NCI-H2196 treated with DMSO at 0.1 percent for 48 hours (cell line): Measurements from ENCODE around the gene FAM47E.
"Not testable (repeated sequence)": the region's sequence is repeated elsewhere in the genome, so short reads cannot be mapped to it uniquely, and the experiment has no call there.

ENCODE experiments used
- DNase-seq: peaks from one replicate; lab custom pipeline; 2025; ENCODE audit not compliant: unreplicated experiment; lab: John Stamatoyannopoulos, UW

Gene FAM47E

DNA sequence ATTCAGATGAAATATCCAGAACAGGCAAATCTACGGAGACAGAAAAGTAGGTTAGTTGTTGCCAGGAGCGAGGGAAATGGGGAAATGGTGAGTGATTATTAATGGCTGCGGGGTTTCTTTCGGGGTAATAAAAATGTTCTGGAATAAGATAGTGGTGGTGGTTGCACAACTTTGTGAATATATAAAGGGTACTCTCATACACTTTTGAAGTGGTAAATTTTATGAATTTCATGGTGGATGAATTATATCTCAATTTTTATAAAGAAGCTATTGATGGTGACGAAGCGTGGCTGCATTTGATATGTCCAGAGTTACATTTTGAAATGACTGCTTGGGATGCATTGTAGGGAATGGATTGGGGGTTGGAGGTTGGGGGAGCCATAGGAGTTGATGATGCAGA, 16.3 kb downstream of the FAM47E start:
- no peak for DNase-seq

DNA sequence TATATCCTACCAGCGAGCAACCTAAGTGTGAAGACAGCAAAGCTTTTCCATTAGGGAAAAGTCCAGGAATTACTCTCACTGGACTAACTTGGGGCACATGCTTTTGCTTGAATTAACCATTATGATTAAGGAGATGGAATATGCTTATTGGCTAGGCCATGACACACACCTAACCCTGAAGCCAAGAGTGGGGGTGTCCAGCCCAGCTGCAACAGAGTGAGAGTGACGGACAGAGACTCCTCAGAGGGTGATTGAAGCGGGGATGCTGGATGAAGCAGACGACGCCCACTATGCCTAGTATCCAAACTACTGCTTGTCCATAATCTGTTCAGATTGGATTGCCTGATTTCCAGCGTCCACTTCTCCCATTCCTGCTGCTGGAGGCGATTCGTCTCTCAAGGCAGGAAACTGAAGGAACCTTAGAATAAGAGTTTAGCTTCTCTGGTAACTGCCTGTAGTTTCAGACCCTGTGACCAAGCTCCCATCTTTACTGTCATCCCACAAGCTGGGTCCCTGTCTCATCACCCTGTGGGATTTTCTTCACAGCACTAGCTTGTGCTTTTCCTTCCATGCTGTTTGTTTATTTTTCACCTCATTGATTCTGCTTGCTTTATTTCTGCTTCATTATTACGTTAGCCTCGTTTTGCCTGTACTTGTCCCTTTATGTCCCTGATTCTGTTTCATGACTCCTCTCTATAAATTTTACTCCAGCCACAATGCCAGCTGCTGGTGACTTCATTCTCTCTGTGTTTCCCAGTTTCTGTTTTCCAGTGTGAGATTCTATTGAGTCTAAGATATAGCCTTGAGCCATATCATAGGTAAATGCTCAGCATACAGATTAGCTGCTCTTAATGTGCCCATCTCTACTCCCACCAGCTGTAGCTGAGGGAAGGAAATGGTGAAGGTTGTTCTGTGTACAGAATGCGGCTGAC, 19.0 kb downstream of the FAM47E start:
- no peak for DNase-seq

DNA sequence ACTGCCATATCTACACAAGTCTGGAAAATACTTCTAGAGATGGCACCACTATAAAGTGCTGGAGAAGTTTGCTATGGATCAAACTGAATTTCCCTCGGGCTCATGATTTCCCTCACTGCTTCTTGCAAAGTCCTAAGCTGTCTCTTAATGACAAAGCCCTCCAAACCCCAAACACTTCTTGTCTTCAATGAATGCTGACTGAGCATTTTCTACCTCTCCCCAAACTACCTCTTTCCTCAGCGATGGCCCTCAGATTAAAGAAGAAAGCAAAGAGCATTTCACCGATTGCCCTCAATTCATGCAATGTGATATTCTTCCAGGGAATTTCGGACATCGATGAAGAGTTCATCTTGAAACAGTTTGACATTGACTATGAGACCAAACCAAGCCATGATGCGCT, 19.7 kb downstream of the FAM47E start:
- DNase-seq, result no peak

DNA sequence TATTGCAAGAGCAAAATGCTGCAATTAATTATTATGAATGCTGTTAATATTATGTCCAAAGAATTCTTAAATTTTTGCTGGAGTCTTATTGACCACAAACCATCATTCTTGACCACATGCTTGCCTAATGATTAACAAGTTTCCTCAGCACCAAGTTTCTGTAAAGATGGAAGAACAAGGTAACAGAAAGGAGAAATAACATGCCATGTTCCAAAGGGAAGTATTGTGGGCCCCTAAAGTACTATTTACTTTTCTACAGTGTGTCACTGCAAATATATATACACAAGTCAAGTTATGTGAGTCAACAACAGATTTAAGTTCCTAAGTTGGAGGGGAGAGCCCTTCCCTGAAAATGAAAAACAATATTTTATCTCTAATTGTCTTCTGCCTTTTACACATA, 20.6 kb downstream of the FAM47E start:
- no peak for DNase-seq

DNA sequence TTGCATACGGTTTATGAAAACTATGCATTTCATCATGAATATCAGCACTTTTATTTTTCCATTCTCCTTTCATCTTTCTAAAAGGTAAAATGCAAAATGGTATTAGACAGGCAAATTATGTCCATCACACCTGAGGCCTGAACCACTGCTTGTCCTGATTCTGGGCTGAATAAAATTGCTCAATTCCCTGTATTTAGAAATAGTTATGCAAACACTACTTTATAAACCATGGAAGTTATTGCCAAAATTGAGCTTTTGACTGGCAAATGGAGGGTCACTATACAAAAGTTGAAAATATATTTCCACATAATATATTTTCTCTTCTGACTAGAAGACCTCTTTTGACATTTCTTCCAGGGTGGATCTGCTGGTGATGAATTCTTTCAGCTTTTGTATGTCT, 21.1 kb downstream of the FAM47E start:
- no peak for DNase-seq

DNA sequence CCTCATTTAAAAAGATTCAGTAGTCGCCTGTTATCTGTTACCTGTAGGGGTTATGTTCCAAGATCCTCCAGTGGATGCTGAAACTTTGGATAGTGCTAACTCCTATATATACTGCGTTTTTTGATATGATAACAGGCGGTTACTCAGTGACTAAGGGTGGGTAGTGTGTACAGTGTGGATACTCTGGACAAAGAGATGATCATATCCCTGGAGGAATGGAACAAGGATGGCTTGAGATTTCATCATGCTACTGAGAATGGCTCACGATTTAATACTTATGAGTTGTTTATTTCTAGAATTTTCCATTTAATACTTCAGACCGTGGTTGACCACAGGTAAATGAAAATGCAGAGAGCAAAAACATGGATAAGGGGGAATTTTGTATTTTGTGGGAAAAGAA, 21.5 kb downstream of the FAM47E start:
- DNase-seq, result no peak

DNA sequence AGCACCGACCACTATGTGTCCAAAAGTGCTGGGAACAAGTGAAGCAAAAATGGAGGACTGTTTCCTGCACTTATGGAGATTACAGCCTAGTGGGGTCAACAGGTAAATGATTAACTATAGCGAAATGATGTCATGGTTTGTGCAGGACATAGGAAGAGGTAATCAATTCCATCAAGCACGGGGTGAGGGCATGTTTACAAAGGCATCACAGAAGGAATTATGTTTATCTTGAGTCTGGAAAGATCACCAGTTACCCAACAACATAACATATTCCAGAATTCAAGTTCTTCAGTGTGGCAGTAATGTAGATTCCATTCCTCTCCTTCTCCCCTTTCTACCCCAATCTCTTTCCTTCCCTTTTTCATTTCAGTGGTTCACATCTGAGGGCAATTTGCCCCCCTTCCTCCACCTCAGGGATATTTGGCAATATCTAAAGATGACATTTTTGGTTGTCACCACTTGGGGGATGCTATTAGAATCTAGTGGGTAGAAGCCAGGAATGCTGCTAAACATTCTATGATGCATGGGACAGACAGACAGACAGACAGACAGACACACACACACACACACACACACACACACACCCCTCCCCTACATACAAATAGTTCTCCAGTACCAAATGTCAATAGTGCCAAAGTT, 24.1 kb downstream of the FAM47E start:
- DNase-seq, result no peak

DNA sequence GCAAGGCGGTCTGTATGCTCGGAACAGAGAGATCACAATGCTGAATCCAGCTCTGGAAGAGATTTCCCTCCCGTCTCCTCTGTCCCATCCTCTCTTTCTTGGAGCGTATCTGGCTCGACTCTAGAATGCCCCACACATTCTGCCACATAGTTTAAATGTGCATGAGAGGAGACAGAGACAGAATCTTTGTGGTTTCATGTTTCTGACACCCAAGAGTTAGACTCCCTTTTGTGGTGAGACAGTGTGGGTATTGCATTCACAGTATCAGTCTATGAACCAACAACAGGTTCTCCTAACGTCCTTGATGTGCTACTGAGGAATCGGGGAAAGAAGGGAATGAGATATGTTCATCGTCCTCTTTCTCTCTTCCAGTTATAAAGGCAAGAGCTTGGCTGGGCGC, 25.3 kb downstream of the FAM47E start:
- DNase-seq, result no peak

DNA sequence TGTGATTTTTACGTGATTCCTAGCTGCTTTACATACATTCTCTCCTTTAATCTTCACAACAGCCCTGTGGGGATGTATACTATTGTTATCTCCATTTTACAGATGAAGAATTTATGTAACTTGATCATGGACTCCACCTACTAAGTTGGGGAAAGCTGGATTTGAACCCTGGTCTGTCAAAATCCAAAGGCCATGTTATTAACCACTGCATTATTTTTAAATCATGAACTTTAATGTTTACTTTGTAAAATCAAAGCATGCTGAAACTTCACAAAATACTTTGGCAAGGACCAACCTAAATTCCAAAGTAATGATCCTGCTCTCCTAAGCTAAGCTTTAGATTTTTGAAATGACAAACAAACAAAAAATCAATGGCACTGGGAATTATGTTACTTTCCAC, 26.1 kb downstream of the FAM47E start:
- DNase-seq, result no peak

DNA sequence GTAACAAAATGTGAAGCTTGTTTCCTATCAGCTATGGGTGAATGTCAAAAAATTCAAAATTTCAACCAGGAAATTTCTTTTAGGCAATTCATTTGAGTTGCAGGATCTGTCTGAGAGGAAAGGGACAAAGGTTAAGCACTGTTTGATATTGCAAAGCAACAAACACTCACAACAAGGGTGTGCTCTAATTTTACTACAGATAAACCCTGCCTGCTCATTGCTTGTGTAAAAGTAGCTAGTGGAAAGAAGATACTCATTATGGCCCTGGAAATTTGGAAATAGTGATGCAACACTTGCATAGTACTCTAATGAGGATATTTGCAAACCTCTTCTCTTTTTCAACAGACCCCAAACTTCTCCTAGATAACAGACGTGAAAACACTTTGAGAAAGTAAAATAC, 27.1 kb downstream of the FAM47E start:
- no peak for DNase-seq

DNA sequence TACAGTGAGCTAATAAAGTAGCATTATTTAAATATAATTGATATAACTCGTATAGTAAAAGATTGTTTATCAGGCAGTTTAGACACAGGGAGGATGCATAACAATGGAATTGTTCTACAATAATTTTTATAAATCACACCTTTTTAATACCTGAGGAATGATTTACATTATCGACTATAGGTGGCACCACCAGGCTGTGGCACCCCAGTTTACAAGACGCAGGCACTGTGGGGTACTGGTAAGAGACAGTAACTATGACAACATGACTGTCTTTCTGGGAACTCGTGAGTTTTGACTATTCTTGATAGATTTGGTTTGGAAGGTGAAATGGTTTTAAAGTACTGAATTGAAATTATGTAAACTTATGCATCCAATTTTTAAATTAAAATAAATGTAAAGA, 27.9 kb downstream of the FAM47E start:
- DNase-seq, result no peak

DNA sequence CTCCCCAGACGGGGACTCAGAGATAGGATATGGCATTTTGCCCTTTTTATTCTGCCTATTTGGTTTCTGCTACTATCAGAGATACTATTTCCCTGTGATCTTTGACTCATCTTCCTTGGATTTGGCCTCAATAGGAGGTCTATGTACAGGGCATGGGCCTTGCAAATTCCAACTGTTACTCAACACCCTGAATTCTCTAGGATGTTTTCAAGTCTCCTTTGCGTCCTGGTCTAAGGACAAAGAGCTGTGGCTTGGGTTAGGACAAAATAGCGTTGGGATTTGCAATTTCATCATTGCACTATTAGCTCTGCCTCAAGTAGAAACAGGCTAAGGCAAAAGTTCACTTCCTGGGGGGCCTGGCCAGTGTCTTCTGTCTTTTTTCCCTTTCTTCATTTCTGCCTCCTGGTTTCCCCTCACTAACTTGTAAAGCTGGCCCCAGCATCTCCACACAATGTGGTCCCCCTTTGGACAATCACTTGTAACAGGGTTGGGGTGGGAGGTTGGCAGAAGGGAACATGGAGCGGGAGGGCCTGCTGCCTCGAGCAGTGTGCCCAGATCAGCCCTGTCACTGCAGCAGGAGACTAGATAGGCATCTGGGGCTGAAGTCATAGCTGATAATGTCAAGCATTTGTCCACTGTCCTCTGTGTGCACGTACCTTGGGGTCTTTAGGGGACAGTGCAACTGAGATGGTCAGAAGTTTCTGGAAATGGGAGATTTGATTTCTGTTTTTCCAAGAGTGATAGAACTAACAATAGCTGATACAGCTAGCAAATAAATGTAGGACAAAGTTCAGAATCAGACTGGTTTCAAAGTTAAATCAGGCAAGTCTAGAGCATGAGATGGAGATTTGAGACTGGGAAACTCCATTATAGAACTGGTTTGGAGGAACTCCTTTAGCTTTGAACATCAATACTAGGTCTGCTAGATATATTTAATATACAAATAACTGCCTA, 29.2 kb downstream of the FAM47E start:
- DNase-seq, result no peak

DNA sequence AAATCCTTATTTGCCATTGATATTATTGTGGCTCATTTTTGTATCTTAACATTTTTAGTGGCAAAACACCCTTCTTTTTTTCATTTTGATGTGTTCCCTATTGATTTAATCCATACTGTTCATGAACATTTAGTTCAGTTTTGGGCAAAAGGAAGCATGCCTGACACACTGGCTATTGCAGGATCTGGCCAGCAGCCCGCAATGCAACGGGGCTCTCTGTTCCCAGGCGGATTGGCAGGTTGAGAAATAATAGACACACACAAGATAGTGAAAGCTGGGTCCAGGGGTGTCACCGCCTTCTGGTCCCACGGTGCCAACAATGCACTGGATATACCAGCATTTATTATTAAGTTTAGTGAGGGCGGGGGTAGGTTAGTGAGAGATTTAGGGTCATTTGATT, 30.1 kb downstream of the FAM47E start:
- DNase-seq, result not testable (repeated sequence)

DNA sequence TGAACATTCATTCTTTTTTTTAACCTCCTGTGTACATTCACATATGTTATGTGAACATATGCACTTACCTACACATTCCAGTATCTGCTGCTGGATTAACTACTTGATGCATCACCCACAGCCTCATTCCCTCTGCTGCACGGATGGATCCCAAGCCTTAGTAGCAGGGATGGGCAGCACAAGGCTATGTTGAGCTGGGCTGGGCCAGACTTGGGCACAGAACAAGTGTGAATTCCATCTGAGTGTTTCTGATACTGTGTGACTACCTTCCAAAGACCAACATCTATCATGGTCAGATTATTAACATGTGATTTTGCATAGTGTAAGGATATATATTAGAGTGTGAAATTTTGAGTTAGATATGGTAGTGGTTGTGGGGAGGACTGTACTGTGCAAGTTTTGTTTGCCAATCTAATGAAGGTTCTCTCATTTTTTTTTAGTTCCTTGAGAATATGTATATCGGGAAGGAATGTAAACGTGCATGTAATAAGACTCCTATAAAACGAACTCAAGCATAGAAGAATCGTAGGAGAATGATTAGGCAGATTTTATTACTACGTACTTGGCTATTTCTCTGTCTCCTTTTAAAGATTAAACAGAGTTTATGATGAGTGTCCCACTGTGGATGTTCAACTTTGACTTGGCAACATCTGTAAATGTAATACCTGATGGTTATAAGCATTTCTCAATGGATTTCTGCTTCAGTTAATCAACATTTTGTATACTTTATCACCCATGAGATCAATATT, 31.6 kb downstream of the FAM47E start:
- DNase-seq, result no peak

DNA sequence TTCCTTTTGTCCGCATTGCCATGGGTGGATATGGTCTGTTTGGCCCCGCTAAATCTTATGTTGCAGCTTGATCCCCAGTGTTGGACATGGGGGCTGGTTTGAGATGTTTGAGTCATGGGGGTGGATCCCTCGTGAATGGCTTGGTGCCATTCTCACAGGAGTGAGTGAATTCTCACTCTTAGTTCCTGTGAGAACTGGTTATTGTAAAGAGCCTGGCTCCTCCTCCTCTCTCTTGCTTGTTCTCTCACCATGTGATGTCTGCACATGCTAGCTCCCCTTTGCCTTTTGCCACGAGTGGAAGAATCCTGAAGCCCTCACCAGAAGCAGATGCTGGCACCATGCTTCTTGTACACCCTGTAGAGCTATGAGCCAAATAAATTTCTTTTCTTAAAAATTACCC, 32.4 kb downstream of the FAM47E start:
- no peak for DNase-seq

DNA sequence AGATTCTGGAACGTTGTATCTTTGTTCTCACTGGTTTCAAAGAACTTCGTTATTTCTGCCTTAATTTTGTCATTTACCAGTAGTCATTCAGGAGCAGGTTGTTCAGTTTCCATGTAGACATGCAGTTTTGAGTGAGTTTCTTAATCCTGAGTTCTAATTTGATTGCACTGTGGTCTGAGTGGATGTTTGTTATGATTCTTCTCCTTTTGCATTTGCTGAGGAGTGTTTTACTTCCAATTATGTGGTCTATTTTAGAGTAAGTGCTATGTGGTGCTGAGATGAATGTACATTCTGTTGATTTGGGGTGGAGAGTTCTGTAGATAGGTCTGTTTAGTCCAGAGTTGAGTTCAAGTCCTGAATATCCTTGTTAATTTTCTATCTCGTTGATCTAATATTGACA, 36.3 kb downstream of the FAM47E start:
- not testable (repeated sequence) for DNase-seq

DNA sequence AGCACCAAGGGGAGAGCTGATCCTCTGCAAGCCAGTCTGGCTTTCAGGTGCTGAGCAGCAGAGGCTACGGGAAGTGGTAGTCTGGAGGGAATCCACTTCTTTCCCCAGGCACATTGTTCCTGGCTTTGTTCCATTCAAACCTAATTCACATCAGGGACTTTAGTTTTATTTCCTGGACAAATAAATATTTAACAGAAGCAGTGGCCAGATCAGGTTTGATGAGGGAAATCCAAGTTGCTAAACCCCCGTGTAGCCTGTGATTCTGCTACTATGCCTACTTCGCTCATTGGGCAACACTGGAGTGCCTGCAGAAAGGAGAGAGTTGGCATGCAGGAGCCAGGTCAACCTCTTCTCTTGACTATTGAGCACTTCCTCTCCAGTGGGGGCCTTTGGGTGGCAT, 41.2 kb downstream of the FAM47E start:
- no peak for DNase-seq

DNA sequence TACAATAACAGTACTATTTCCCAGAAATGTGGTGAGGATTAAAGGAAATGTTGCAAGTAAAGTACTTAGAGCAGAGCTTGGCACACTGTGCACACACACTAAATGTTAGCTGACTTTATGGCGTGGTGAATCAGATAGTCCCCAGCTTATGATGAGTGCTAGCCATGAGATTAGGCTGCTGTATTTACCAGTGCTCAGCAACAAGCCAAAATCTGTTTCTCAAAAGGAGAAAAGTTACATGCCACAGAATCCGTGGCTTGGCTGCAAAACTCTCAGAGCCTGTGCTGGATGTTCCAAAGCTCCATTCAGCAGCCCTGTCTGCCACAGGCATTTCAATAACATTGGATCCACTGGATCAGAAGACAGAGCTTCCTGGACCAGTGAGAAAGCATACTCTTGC, 42.3 kb downstream of the FAM47E start:
- DNase-seq, result no peak

DNA sequence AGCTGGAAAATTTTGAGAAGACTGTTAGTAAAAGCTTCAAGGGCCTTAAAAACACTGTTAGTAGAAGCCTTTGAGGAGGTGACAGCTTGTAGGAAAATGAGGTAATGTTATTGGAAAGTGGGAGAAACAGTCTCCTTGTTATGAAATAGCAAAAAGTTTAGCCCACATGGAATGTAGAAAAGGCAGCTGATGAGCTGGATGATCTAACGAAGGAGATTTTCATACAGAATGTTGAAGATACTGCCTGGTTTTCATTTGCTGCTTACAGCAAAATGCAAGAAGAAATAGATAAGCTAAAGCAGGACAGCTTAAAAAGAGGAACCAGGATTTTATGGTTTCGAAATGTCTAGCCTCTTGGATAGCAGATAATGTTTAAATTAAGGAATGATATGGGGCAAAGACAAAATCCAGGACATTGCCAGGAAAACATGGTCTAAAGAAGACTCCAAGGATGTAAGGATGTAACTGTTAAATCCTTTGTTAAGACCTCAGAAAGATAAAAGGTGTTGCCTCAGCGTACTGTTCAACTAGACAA, 44.8 kb downstream of the FAM47E start:
- DNase-seq, result no peak

DNA sequence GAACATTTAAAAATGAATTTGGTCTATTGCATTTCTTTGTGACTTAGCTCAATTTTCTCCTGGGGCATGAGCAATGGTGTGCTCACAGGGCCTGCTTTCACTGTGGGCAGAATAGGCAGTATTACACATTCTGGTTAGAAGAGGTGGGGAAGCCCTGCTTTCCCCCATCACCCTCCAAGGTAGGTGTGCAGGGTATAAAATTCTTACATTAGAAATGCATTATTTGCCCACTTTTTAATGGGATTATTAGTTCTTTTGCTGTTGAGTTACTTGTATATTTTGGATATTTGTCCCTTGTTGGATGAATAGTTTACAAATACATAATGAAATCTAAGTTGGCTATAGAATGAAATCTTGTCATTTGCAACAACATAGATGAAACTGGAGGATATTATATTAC, 46.7 kb downstream of the FAM47E start:
- no peak for DNase-seq

DNA sequence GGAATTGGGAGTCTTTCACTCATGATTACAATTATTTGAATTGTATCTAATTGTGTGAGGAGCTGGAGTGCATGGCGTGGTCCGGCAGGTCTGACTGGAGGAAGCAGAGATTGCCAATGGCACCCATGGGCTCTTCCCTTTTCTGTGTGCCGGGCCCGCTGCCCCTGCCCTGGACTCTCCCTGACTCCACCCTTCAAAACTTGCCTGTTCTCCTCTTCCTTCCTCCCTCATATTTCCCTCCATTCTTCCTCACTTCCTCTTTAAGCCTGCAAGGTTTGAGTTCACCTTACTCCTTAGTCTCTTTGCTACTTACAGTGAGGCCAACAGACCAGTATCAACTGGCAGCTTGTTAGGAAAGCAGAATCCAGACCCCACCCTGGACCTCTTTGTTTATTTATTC, 48.5 kb downstream of the FAM47E start:
- DNase-seq, result no peak
